HG02943 (cell line): ENCODE data around the gene SYTL2.
A peak's percentile ranks its signal among the peaks of the same experiment; 100 is the strongest.

Source experiments
- ATAC-seq: cut with Tn5 transposase; IDR thresholded peaks from one replicate; pipeline ENCODE4 v1.9.1; 2021; ENCODE audit warnings: mild to moderate bottlenecking, low read depth, moderate library complexity; ENCODE audit not compliant: unreplicated experiment

Gene SYTL2

DNA sequence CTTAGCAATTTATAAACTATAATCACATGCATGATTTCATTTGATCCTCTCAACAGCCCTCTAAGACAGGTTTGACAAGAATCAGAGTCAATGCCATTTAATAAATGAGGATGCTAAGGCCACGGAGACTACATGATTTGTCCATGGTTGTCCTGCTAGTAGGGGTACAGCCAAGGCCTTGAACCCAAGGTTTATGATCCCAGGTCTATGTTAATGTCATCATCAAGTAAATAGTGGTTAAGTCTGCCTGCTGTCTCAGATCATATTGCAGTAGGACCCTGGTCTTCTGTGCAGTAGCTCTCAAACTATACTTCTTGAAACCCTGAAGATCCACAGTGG lies 17.7 kb upstream of the SYTL2 start:
- no peak for ATAC-seq

DNA sequence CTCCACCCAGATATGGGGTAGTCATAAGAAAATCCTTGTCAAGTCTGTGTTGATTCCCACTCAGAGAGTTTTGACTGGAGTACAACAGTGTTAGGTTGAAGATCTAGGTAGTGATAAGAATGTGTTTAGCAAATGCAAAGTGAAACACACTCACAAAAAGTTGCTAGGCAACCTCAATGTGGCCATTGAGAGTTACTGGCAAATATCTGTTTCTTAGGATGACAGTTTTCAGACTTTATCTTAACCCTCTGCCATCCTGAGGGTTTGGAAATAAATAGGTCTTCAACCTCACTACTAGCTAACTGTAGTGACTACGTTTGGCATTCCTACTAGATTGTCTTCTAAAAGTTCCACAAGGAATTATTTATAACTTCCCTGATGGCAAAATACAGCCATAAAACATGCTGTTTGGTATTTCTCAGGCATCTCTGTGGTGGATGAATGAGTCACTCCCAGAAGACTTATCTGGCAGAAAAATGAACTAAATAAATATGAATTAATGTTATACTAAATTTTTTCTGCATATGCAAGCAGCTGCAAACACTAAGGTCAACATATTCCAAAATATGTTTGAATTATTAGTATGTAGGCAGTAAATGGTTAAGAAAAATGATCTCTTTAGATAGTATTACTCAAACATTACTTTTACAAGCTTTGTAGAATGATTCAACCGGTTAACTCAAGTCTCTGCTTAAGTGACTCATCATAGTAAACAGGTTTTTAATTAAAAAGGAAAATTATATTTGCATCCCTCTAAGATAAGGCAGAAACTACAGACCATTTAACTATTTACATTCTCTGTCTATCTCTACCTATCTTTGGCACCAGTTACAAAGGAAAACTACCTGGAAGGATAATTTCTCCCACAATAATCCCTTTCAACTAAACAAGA lies 17.1 kb upstream of the SYTL2 start:
- ATAC-seq, result no peak

DNA sequence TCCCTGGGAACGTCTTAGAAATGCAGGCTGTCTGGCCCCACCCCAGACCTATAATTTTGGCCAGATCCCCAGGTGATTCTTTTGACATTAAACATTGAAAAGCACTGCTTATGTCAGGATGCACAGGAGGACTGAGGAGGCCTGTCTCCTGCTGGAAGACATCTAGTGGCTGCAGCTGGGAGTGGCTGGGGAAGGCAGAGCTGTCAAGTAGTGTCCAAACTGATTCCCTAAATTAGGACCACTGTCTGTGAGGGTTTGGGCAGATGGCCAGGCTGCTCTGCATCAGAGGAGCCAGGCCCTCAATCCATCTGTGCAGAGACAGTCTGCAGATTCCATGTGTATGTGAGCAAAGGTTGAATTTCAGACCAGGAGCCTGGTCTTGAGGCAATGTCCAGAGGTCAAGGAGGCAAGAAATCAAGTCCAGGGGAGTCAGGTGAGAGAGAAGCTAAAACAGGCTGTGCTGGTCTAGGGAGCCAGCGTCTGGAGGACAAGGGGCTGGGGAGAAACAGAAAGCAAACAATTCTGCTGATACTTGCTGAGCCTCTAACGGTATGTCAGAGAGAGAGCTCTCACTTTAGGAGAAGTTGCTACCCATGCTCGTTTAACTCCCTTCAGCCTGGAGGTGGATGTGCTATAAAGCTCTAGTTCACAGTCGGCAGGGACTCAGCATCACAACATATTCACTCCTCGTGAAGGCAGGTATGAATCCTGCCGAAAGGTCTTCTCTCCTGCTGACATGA lies 15.3 kb upstream of the SYTL2 start:
- ATAC-seq, result no peak

- no peak for ATAC-seq
These were observed 14.7 kb upstream of the SYTL2 start for GRCh38 chr11:85825616-85826015.

GRCh38 chr11:85823816-85824215 lies 12.9 kb upstream of the SYTL2 start:
- no peak for ATAC-seq

DNA sequence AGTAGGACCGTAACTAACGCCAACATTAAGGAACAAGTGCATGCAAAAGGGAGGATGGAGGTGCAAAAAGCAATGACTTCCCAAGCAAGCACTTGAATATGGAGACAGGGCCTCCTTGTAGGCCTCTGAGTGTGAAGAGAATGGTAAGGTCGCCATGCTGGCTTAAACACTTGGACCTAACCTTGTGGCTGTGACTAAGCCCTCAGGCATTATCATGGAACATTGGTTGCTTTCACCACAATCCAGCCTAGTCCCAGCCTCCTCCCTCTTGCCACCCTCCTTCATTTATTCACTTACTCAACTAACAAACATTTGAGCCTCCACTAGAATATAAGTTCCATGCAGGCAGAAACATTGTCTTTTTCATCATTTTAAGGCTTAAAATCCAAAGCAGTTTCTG lies 11.9 kb upstream of the SYTL2 start:
- no peak for ATAC-seq

- no peak for ATAC-seq
These were observed 10.7 kb upstream of the SYTL2 start for GRCh38 chr11:85821636-85822035.

DNA sequence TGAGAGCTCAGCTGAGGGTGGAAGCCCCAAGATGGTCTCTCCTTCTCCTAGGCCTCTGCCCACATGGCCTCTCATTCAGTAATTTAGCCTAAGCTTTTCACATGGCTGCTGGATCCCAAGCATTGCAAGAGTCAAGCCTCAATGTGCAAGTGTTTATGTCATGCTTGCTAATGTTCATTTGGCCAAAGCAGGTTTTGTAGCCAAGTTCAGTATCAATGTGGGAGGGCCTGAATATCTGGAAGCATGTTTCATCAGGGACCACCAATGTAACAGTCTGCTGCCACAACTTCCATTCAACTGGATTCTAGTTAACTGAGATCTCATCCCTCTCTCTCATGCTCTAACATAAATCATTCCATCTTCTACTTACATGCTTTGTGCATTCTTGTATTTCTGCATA lies 8.5 kb upstream of the SYTL2 start:
- no peak for ATAC-seq

GRCh38 chr11:85815186-85815931 lies 4.4 kb upstream of the SYTL2 start:
- no peak for ATAC-seq

- ATAC-seq, result no peak
These were observed 2.8 kb upstream of the SYTL2 start for GRCh38 chr11:85813721-85814120.

GRCh38 chr11:85811624-85812023 lies 683 bp upstream of the SYTL2 start:
- ATAC-seq, result no peak

DNA sequence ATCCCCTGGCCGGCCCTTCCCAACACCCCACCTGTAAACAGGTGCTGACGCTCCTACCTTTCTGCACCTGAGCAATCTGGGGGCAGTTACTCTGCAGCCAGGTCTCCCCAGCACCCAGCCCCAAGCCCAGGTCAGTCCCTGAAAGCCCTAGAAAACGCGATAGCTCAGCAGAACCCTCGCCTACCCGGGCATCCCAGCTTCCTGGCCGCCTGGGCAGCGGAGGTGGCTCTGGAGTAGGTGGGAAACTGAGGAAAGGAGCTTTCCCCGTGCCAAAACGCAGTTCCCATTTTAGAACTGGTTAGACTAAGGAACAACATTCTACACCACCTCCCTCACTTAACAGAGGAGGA lies 445 bp downstream of the SYTL2 start:
- ATAC-seq, result no peak

DNA sequence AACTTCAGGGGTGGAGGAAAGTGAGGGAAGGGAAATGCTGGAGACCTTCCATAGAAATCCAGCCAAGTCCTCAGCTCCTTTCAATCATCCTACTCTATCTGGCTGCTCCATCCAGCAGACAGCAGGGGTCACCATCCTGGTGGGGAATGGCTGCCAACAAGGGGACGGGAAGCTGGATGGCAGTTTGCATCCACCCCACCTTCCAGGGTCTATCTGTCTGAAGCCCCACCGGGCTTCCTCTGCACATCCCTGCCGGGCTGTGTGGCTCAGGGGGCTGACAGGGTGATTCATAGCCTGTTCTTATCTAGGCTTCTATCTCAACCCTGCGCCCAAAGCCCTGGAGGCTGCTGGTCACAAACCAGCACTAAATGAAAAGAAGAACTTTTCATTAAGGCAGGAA lies 1.1 kb downstream of the SYTL2 start:
- no peak for ATAC-seq

DNA sequence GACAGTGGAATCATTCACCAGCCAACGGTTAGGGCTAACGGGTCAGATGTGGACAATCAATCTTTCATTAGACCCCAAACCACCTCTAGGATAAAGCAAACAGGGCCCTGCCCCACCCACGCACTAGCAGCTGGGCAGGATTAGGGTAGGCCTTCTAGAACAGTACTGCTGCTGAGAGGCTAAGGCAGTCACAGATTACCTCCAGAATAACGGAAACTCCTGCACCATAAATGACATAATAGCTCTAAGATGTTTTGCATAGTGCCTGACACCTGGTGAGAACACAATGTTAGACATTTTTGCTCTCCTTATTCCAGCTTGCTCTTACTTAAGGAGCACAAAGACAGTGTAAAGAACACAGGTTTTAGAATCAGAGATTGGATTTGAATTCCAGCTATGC lies 1.8 kb downstream of the SYTL2 start:
- peak; percentile 63 for ATAC-seq

DNA sequence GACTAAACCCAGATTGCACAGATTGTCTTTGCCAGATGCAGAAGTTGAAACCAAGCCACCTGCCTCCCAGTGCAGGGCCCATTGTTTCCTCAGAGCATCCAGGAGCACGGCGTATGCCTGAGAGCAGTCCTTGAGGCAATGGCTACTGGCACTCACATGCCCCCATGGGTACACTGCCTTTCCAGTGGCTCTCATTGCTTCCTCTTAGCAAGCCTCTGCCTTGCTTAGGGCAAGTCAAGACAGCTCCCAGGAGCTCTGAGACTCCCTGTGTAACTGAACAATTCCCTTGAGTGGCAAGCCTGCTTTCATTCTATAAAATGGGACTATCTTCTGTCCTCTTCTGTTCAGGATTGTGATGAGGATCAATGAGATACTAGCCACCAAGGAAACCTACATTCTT lies 4.1 kb downstream of the SYTL2 start:
- ATAC-seq, result no peak

GRCh38 chr11:85806016-85806415 lies 4.9 kb downstream of the SYTL2 start:
- ATAC-seq, result no peak

GRCh38 chr11:85805387-85805786 lies 5.6 kb downstream of the SYTL2 start:
- ATAC-seq, result no peak

DNA sequence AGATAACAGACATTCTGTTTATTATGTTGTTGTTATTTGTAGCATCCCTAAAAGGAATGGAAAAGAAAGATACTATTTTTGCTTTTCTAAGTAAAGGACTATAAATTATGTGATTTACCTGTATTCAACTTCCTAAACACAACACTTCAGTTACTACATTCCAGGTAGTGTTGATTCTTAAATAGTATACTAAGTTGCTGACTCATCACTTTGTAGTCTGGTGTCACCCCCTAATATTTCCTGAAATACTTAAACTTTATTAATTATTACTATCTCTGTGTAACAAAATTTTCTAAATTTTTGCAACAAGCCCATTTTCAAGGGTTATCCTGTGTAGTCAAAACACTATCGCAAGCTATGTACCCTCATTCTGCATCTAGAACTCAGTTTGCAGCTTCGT lies 7.0 kb downstream of the SYTL2 start:
- no peak for ATAC-seq

DNA sequence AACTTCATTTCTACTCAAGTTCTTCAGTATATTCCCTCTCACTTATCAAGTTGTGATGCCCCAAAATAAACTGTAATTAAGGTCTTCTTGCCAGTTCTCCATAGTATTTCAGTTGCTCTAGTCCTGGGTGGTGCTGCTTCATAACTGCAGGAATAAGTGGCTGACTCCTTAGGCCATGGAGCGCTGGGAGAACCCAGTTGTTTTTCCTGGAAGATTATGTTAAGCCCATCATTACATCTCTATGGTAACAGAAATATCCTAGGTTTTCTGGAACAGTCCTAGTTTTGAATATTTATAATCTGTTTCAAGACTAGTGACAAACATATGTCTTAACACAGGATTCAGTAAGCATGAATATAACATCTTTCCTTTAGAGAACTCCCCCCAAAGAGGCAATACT lies 7.6 kb downstream of the SYTL2 start:
- ATAC-seq, result no peak

DNA sequence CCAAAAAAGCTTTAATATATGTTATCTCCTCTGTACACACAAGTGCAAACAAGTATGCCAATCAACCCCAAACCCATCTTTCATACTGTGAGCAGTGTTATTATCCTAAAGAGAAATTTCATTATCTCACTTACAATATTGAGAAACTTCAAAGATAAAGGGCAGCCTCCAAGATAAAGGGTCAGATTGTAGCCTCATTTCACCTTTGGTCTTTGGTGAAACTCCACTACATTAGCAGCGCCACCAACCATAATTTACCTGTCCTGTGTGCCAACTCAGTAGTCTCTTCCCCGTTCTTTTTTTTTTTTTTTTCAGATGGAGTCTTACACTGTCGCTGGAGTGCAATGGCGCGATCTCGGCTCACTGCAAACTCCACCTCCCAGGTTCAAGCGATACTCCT lies 9.4 kb downstream of the SYTL2 start:
- no peak for ATAC-seq

DNA sequence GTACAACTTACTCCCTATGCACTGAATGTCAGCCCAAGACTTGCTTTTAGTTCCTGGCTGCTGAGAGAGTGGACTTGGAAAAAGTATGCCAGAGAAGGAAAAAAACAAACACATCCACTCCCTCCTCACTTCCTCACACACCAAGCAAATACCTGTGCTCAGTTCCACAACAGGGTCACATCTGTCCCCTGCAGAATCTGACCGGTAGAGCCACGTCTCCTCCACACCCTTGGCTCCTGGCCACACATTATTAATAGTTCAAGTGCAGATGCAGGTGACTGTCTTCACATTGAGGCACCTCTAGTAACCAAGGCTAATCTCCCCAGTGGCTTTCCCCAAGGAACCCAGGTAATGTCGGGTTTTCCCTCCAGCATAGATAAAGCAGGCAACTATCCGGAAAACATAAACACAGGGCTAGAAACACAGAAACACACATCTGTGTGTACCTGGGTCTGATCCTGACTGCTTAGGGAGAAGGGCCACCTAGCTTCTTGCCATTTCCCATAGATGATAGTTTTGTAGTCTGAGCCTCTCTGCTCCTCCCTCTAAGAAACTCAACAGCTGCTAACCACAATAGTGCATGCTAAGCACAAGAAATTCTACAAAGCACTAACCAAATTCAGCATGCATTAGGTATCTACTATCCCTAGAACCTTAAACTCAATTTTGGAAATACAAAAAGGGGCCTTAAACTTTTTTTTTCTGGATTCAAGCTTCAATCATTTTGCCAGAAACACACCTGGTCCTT lies 10.2 kb downstream of the SYTL2 start:
- no peak for ATAC-seq
